ENCODE data around the gene ITPK1.
"Not testable (repeated sequence)": the region's sequence is repeated elsewhere in the genome, so short reads cannot be mapped to it uniquely, and the experiment has no call there.

The ITPK1 gene

GRCh38 chr14:93108105-93108504 lies 7.6 kb downstream of the ITPK1 start:
- H3K4me3 ChIP-seq = no peak overlapping the region
- H3K27ac ChIP-seq = peak overlapping the region in 3 of 21 experiments; percentile 4 to 29 (median 27)

- Histone ChIP-seq H3K4me3 (no peak overlapping the region), H3K27ac (peak overlapping the region in 4 of 21 experiments; percentile 4 to 29 (median 28))
Measured at GRCh38 chr14:93107453-93107852, 8.3 kb downstream of the ITPK1 start.

- Histone ChIP-seq H3K27ac (no peak overlapping the region), H3K4me3 (no peak overlapping the region)
Measured at GRCh38 chr14:93106541-93107156, 9.1 kb downstream of the ITPK1 start.

GRCh38 chr14:93105856-93106255 lies 9.9 kb downstream of the ITPK1 start:
- not testable (repeated sequence) for H3K4me3 ChIP-seq
- peak overlapping the region in 1 of 21 experiments; percentile 4 for H3K27ac ChIP-seq

GRCh38 chr14:93105362-93105761 lies 10.4 kb downstream of the ITPK1 start:
- Histone ChIP-seq H3K4me3 (no peak overlapping the region), H3K27ac (peak overlapping the region in 3 of 21 experiments; percentile 2 to 83 (median 4))

- H3K27ac ChIP-seq = peak overlapping the region in 3 of 21 experiments; percentile 2 to 83 (median 12)
Measured at GRCh38 chr14:93104961-93105360, 10.8 kb downstream of the ITPK1 start.

GRCh38 chr14:93103392-93104080 lies 12.2 kb downstream of the ITPK1 start:
- Histone ChIP-seq H3K27ac (peak overlapping the region in 13 of 21 experiments; percentile 28 to 88 (median 59)), H3K4me3 (no peak overlapping the region)

More at GRCh38 chr14:93104961-93105360, 10.8 kb downstream of the ITPK1 start:
- no peak overlapping the region for H3K4me3 ChIP-seq

- H3K27ac ChIP-seq = no peak overlapping the region
- no peak overlapping the region for H3K4me3 ChIP-seq
Measured at GRCh38 chr14:93102141-93102540, 13.6 kb downstream of the ITPK1 start.

- no peak overlapping the region for H3K27ac ChIP-seq
Measured at GRCh38 chr14:93101181-93101580, 14.5 kb downstream of the ITPK1 start.

GRCh38 chr14:93100570-93100969 lies 15.2 kb downstream of the ITPK1 start:
- no peak overlapping the region for H3K4me3 ChIP-seq
- peak overlapping the region in 1 of 21 experiments; percentile 26 for H3K27ac ChIP-seq

More at GRCh38 chr14:93101181-93101580, 14.5 kb downstream of the ITPK1 start:
- no peak overlapping the region for H3K4me3 ChIP-seq

GRCh38 chr14:93100100-93100499 lies 15.6 kb downstream of the ITPK1 start:
- H3K27ac ChIP-seq = peak overlapping the region in 1 of 21 experiments; percentile 26
- H3K4me3 ChIP-seq = no peak overlapping the region

GRCh38 chr14:93099643-93100042 lies 16.1 kb downstream of the ITPK1 start:
- no peak overlapping the region for H3K27ac ChIP-seq
- no peak overlapping the region for H3K4me3 ChIP-seq

- H3K27ac ChIP-seq = no peak overlapping the region
Measured at GRCh38 chr14:93099196-93099595, 16.5 kb downstream of the ITPK1 start.

GRCh38 chr14:93096691-93097322 lies 18.9 kb downstream of the ITPK1 start:
- no peak overlapping the region for H3K27ac ChIP-seq

More at GRCh38 chr14:93099196-93099595, 16.5 kb downstream of the ITPK1 start:
- H3K4me3 ChIP-seq = no peak overlapping the region

GRCh38 chr14:93095742-93096510 lies 19.8 kb downstream of the ITPK1 start:
- Histone ChIP-seq H3K27ac (no peak overlapping the region), H3K4me3 (no peak overlapping the region)

More at GRCh38 chr14:93096691-93097322, 18.9 kb downstream of the ITPK1 start:
- no peak overlapping the region for H3K4me3 ChIP-seq

GRCh38 chr14:93094121-93094918 lies 21.4 kb downstream of the ITPK1 start:
- H3K27ac ChIP-seq = no peak overlapping the region
- no peak overlapping the region for H3K4me3 ChIP-seq

- H3K27ac ChIP-seq = peak overlapping the region in 3 of 21 experiments; percentile 8 to 52 (median 11)
- H3K4me3 ChIP-seq = no peak overlapping the region
Measured at GRCh38 chr14:93092606-93093556, 22.8 kb downstream of the ITPK1 start.

- Histone ChIP-seq H3K4me3 (no peak overlapping the region), H3K27ac (peak overlapping the region in 9 of 21 experiments; percentile 3 to 67 (median 33))
Measured at GRCh38 chr14:93091666-93092065, 24.1 kb downstream of the ITPK1 start.

Measured in skin epidermis (tissue), 12 donors.